IPS DF 4.7 (cell line): Measurements from ENCODE around the gene GNAL.

Experiments used
- DNase-seq: peaks from one replicate; pipeline ENCODE4 v3.0.0-alpha.2; 2013; ENCODE audit warnings: low spot score; ENCODE audit errors: extremely low read depth

The GNAL gene

DNA sequence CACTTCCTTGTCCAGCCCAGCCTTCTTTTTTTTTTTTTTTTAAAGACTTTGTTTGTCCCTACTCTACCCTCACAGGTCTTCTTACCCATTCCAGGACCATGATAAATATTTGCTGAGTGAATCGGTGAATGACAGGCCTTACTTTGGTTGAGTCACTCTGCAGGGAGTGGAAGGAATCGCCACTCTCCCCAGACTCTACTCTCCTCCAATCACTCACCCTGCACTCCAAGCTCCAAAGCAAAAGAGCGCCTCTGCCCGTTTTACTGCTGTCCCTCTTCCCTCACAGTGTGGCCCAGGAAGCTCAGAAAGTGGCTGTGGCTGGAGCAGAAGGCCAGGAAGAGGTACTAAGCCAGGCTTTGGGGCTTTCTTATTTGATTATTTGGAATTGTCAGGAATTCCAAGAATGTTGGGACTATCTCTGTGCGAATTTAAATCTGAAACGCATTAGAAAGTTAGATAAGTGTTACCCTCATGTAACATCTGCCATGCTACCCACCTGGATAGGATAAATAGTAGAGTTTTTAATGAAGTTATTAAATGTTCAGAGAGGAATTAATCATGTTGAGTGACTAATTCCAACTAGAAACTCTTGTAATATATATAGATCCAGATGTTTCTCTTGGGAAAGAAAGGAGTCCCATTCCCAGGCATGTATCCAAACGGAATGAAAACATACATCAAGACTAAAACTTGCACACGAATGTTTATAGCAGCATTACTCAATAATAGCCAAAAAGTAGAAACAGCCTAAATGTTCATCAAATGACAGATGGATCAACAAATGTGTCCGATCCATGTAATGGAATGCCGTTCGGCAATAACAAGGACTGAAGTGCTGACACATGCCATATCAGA is 119.2 kb downstream of the GNAL start:
- peak; percentile 51 for DNase-seq

- no peak for DNase-seq
These were observed 120.8 kb downstream of the GNAL start for GRCh38 chr18:11809895-11810294.

GRCh38 chr18:11810379-11810778 is 121.3 kb downstream of the GNAL start:
- no peak for DNase-seq

- no peak for DNase-seq
These were observed 121.9 kb downstream of the GNAL start for GRCh38 chr18:11811009-11811408.

GRCh38 chr18:11817229-11817628 is 128.2 kb downstream of the GNAL start:
- DNase-seq, result no peak

- DNase-seq, result no peak
These were observed 129.6 kb downstream of the GNAL start for GRCh38 chr18:11818486-11819203.

GRCh38 chr18:11819938-11820337 is 130.9 kb downstream of the GNAL start:
- no peak for DNase-seq

- no peak for DNase-seq
These were observed 131.6 kb downstream of the GNAL start for GRCh38 chr18:11820697-11821096.

DNA sequence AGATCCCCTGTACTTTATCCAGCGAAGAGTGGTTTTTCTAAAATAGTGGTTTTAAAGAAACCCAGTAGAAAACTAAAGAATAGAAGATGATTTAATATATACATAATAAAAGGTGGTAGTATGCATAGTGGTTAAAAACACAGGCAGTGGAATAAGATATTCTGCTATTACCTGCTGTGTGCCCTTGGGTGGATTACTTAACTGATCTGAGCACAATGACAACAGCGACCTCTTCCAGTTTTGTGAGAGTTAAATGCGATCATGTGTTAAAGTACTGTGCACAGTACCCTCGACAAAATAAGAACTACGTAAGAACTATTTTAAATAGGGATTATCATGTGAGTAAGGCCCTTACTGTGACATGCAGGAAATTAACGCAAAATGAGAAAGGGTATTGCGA is 132.1 kb downstream of the GNAL start:
- no peak for DNase-seq

GRCh38 chr18:11821643-11822237 is 132.7 kb downstream of the GNAL start:
- no peak for DNase-seq

GRCh38 chr18:11823545-11823944 is 134.5 kb downstream of the GNAL start:
- no peak for DNase-seq

GRCh38 chr18:11826836-11827235 is 137.8 kb downstream of the GNAL start:
- DNase-seq, result no peak

GRCh38 chr18:11828786-11829432 is 139.8 kb downstream of the GNAL start:
- no peak for DNase-seq

DNA sequence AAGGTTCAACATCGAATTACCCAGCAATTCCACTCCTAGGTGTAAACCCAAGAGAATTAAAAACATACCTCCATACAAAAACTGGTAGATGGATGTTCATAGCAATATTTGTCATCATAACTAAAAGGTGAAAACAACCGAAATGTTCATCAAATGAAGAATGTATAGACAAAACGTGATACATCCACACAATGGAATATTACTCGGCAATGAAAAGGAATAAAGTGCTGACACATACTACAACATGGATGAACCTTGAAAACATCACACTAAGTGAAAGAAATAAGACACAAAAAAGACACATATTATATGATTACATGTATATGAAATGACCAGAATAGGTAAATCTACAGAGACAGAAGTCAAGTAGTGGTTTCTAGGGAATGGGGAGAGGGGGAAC is 141.5 kb downstream of the GNAL start:
- DNase-seq, result no peak

GRCh38 chr18:11831921-11832320 is 142.9 kb downstream of the GNAL start:
- no peak for DNase-seq

DNA sequence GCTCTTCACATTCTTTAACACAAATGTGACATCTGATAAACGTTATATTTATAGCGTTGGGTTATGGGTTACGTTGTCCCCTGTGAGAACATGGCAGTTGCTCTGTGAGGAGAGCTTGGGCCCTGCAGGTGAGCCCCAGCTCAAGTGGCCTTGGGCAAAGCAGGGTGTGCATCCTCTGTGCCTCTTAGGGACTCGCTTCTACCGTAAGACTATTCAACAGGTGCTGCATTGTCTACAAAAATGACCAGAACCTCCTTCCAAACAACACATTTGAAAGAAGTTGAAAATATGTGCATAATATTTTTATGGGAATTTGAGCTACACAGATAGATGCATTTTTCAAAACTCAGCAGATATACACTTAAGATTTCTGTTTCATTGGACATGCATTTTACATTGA is 145.7 kb downstream of the GNAL start:
- DNase-seq, result no peak

DNA sequence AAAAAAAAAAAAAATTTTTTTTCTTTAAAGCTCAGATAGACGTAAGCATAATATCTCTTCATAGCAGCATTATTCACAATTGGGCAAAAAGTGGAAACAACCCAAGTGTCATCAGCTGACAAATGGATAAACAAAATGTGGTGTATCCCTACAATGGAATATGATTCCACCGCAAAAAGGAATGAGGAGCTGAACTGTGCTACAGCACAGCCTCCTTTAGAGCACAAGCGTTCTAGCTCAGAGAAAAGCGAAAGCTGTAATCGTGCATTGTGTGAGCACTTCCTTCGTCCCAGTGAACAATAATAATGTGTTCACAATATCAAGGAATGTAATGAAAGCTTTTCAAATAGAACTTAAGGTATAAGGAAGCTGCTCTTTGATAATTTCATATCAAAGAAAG is 150.5 kb downstream of the GNAL start:
- no peak for DNase-seq

DNA sequence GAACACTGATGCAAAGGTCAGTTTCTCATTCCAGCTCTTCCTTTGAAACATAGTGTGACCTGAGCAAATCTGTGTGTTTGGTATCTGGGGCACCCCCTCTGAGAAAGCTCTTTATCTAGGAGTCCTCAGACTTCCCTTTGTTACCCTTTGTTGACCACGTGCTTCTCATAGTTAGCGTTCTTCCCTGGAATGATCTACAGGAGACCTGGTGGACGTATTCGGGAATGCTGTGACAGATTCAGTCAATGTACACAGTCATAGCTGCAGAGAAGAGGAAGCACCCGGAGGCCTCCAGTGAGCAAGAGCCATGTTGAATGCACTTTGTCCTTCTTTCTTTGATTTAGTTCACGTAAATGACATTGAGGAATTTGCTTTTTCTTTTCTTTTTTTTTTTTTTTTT is 151.4 kb downstream of the GNAL start:
- no peak for DNase-seq

- no peak for DNase-seq
These were observed 153.5 kb downstream of the GNAL start for GRCh38 chr18:11842562-11842961.

DNA sequence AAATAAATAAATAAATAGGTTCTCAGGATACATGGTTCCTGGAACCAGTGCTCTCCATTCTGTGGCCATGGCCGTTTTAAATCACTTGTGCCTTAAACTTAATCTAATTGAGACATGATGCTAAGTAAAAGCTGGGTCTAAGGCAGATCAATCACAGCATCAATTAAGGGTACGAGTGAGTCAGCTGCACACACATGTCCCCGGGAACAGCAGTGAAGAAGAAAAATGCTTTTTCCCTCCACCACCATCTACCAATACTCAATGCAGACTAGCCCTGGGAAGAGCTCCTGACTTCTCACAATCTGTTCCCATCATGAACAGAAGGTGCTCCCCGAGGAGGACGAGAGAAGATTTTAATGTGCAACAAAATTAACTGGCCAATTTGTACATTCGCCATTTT is 155.4 kb downstream of the GNAL start:
- no peak for DNase-seq

GRCh38 chr18:11845654-11846053 is 156.6 kb downstream of the GNAL start:
- DNase-seq, result no peak

GRCh38 chr18:11847811-11848210 is 158.7 kb downstream of the GNAL start:
- DNase-seq, result no peak
